ENCODE data around the gene DLG4.

DLG4 gene

GRCh38 chr17:7207120-7208001 lies 12.3 kb downstream of the DLG4 start:
- no peak for DNase-seq (ENCODE audit: low read depth)
- in situ Hi-C loops (cut with HindIII; ENCODE audit: low sequenced_read_pairs): no loop called here
- TF ChIP-seq, protein P1, sequence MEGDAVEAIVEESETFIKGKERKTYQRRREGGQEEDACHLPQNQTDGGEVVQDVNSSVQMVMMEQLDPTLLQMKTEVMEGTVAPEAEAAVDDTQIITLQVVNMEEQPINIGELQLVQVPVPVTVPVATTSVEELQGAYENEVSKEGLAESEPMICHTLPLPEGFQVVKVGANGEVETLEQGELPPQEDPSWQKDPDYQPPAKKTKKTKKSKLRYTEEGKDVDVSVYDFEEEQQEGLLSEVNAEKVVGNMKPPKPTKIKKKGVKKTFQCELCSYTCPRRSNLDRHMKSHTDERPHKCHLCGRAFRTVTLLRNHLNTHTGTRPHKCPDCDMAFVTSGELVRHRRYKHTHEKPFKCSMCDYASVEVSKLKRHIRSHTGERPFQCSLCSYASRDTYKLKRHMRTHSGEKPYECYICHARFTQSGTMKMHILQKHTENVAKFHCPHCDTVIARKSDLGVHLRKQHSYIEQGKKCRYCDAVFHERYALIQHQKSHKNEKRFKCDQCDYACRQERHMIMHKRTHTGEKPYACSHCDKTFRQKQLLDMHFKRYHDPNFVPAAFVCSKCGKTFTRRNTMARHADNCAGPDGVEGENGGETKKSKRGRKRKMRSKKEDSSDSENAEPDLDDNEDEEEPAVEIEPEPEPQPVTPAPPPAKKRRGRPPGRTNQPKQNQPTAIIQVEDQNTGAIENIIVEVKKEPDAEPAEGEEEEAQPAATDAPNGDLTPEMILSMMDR (IDR thresholded peaks at IDR 0.05; ENCODE audit: low read depth, low read length, missing control alignments): no peak
- no peak overlapping the region for H3K4me3 ChIP-seq (ENCODE audit: low read depth, low read length)

DNA sequence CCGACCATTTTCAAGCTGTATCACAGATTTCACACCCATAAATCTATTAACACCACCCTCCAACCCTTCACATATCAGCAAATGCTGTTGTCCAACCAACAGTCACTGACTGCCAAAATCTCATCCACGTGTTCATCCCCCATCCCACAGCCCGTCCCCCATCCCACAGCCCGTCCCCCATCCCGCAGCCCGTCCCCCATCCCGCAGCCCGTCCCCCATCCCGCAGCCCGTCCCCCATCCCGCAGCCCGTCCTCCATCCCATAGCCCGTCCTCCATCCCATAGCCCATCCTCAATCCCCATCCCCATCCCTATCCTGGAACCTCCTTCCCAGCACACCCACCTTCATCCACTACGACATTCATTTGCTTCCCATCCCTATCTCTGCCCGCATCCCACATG lies 14.1 kb downstream of the DLG4 start:
- no peak for DNase-seq (ENCODE audit: low read depth)
- peak overlapping the region; percentile 48 for H3K4me3 ChIP-seq (ENCODE audit: low read depth, low read length)
- TF ChIP-seq, protein P1 (IDR thresholded peaks at IDR 0.05; ENCODE audit: low read depth, low read length, missing control alignments): no peak
- in situ Hi-C loops (cut with HindIII; ENCODE audit: low sequenced_read_pairs): no loop called here

DNA sequence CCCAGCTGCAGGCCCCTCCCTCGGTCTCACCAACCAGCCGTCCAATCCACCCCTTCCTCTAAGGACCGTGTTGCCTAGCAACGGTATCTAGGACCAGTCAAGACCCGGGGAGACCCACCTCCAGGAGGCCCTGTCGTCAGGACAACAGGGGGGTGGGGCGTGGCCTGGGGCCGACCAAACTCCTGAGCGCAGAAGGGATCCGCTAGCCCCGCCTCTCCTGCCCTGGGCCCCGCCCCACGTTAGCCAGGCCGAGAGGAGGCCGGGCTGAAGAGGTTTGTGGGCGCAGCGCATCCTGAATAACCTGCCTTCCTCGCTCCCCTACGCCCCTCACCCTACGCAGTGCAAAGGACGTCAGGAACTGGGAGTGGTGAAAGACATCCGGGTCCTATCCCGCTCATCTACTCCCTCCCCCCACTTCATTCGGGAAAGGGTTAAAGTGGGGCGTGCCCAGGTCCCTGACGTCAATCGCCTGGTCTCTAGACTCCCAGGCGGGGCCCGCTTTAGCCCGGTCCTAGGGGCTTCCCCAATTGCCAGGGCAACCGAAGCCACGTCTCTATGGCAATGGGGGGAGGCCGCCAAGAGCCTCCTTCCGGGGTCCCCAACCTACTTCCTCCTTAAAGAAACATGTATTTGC lies 14.7 kb downstream of the DLG4 start:
- in situ Hi-C loops (cut with HindIII; ENCODE audit: low sequenced_read_pairs): no loop called here
- TF ChIP-seq, protein P1 (IDR thresholded peaks at IDR 0.05; ENCODE audit: low read depth, low read length, missing control alignments): no peak
- DNase-seq (ENCODE audit: low read depth): peak; percentile 67
- H3K4me3 ChIP-seq (ENCODE audit: low read depth, low read length): peak overlapping the region; percentile 48

DNA sequence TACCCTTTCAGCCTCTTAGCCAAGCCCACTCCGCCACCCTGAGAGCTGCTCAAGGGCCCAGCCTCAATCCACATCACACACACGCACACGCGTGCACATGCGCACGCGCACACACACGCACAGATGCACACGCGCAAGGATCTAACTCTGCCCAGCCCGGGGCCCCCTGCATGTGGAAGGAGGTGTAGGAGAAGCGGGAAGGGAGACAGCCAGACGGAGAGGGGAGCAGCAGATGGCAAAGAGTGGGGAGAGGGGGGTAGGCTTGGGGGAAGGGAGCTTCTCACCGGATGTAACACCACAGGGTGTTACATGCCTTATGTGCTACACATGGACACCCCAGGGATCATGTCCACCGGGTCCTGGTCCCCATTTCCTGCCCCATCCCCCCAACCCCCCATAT lies 15.3 kb downstream of the DLG4 start:
- TF ChIP-seq, protein P1 (IDR thresholded peaks at IDR 0.05; ENCODE audit: low read depth, low read length, missing control alignments): no peak
- peak overlapping the region; percentile 48 for H3K4me3 ChIP-seq (ENCODE audit: low read depth, low read length)
- in situ Hi-C loops (cut with HindIII; ENCODE audit: low sequenced_read_pairs): no loop called here
- DNase-seq (ENCODE audit: low read depth): no peak

DNA sequence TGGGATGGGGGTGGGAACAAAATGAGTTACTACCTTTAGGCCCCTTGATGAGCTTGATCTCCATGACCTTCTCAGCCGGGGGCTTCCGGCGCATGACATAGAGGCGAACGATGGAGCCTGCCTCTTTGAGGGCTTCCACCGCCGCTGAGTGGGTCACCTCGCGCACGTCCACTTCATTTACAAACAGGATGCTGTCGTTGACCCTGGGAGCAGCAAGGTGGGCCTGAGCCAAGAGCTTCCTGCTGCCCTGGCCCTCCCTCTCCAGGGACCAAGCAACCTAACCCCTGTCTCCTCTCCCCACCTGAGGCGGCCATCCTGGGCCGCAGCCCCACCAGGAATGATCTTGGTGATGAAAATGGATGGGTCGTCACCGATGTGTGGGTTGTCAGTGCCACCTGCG lies 16.2 kb downstream of the DLG4 start:
- no peak overlapping the region for H3K4me3 ChIP-seq (ENCODE audit: low read depth, low read length)
- TF ChIP-seq, protein P1 (IDR thresholded peaks at IDR 0.05; ENCODE audit: low read depth, low read length, missing control alignments): no peak
- in situ Hi-C loops (cut with HindIII; ENCODE audit: low sequenced_read_pairs): no loop called here
- no peak for DNase-seq (ENCODE audit: low read depth)

GRCh38 chr17:7196651-7197401 lies 22.8 kb downstream of the DLG4 start:
- no peak overlapping the region for H3K4me3 ChIP-seq (ENCODE audit: low read depth, low read length)
- in situ Hi-C loops (cut with HindIII; ENCODE audit: low sequenced_read_pairs): no loop called here
- TF ChIP-seq, protein P1 (IDR thresholded peaks at IDR 0.05; ENCODE audit: low read depth, low read length, missing control alignments): no peak
- DNase-seq (ENCODE audit: low read depth): no peak
